HepG2 (cell line): ENCODE data around the gene CSNK1D. TPM values are rescaled to one million over a fixed set of nuclear protein-coding genes. Genes with fewer than 3 reads are reported as not detected.

Source experiments
- AHR ChIP-seq: IDR thresholded peaks from 2 replicates; pipeline ENCODE4 v1.6.1; 2018; ENCODE audit warnings: missing genetic modification reagents, missing compliant biosample characterization
- CCAR2 ChIP-seq: fragments of 200-400 bp; formaldehyde crosslinking; optimal IDR thresholded peaks from 2 replicates; pipeline ENCODE3; 2018; ENCODE audit warnings: low read depth, mild to moderate bottlenecking, low read length, moderate library complexity
- EHMT2 ChIP-seq: fragments of 200-600 bp; sonication (generic); IDR thresholded peaks from 2 replicates; pipeline ENCODE4 v1.7.0; 2017; ENCODE audit warnings: antibody characterized with exemption, low read depth, low read length, borderline replicate concordance
- ESRRA ChIP-seq: sonication (generic); formaldehyde crosslinking; IDR thresholded peaks from 2 replicates; pipeline ENCODE4 v1.5.1; 2020; ENCODE audit warnings: mild to moderate bottlenecking, low read depth, missing genetic modification reagents
- ETV5 ChIP-seq: IDR thresholded peaks from 2 replicates; pipeline ENCODE4 v1.6.1; 2018; ENCODE audit warnings: missing biosample characterization, missing genetic modification reagents, inconsistent platforms, borderline replicate concordance
- HNRNPL ChIP-seq: fragments of 200-400 bp; formaldehyde crosslinking; IDR thresholded peaks from 2 replicates; pipeline ENCODE4 v1.6.1; 2017; ENCODE audit warnings: mild to moderate bottlenecking, low read depth, low read length
- JARID2 ChIP-seq: sonication (generic); formaldehyde crosslinking; IDR thresholded peaks from 2 replicates; pipeline ENCODE4 v1.8.1; 2023; ENCODE audit warnings: missing genetic modification reagents, inconsistent platforms; ENCODE audit not compliant: insufficient replicate concordance
- SCMH1 ChIP-seq: sonication (generic); formaldehyde crosslinking; IDR thresholded peaks from 2 replicates; pipeline ENCODE4 v1.9.0; 2021; ENCODE audit warnings: missing genetic modification reagents, mild to moderate bottlenecking, borderline replicate concordance
- SIN3B ChIP-seq: fragments of 150-350 bp; IDR thresholded peaks from 2 replicates; pipeline ENCODE4 v1.6.1; 2014; ENCODE audit warnings: low read length
- ZBTB8A ChIP-seq: sonication (generic); formaldehyde crosslinking; IDR thresholded peaks from 2 replicates; pipeline ENCODE4 v1.4.0; 2020; ENCODE audit warnings: mild to moderate bottlenecking, low read depth, missing genetic modification reagents, borderline replicate concordance
- ZNF335 ChIP-seq: sonication (generic); formaldehyde crosslinking; IDR thresholded peaks from 2 replicates; pipeline ENCODE4 v1.4.0; 2020; ENCODE audit warnings: missing genetic modification reagents
- ZNF572 ChIP-seq: sonication (generic); formaldehyde crosslinking; IDR thresholded peaks from 2 replicates; pipeline ENCODE4 v1.5.1; 2020; ENCODE audit warnings: mild to moderate bottlenecking, missing genetic modification reagents
- ZNF75D ChIP-seq: sonication (generic); formaldehyde crosslinking; IDR thresholded peaks from 2 replicates; pipeline ENCODE4 v1.8.1; 2023; ENCODE audit warnings: missing genetic modification reagents, mild to moderate bottlenecking, borderline replicate concordance
- ZSCAN30 ChIP-seq: sonication (generic); formaldehyde crosslinking; IDR thresholded peaks from 2 replicates; pipeline ENCODE4 v1.5.0; 2020; ENCODE audit warnings: mild to moderate bottlenecking, missing genetic modification reagents
- polyA plus RNA-seq, 8 experiments: library from polyadenylated mRNA; depleted of rRNA in 3 of 8; stranded (reverse) in 7 of 8; unstranded in 1 of 8; fragments of >200 nt; fragmentation: Illumina TruSeq in 4 of 8; extraction: Trizol in 4 of 8; gene quantifications; 2 replicates each; pipeline versions ENCODE4 v1.2.1 to v1.2.3, GENCODE V29; 2011 to 2016; ENCODE audit warnings: low read depth in 4 of 8, missing spikeins in 1 of 8, mixed read lengths in 1 of 8; ENCODE audit not compliant: insufficient read depth in 1 of 8
- total RNA-seq, 5 experiments: library from RNA; depleted of rRNA; stranded (reverse); fragments of >200 nt; fragmentation: Illumina TruSeq; extraction: Trizol; gene quantifications; 2 replicates each; pipeline ENCODE4 v1.2.3, GENCODE V29; 2016; ENCODE audit warnings: low read depth in 1 of 5
- TF ChIP-seq, protein P1 (sequence below): sonication (generic); formaldehyde crosslinking; IDR thresholded peaks from one replicate; pipeline ENCODE4 v1.5.1; 2020; ENCODE audit warnings: mild to moderate bottlenecking, missing genetic modification reagents; ENCODE audit errors: not compliant biosample characterization
- TF ChIP-seq, protein P2 (sequence below): sonication (generic); formaldehyde crosslinking; conservative IDR thresholded peaks from 2 replicates; pipeline ENCODE4 v1.8.1; 2023; ENCODE audit warnings: missing genetic modification reagents
- TF ChIP-seq, protein P3 (sequence below), 2 experiments: sonication (generic) in 1 of 2; formaldehyde crosslinking in 1 of 2; IDR thresholded peaks; 2 replicates each; pipeline versions ENCODE4 v1.4.0 to v1.6.1; 2018 to 2020; ENCODE audit warnings: missing genetic modification reagents in 2 of 2, borderline replicate concordance in 1 of 2, low read depth in 1 of 2, mild to moderate bottlenecking in 1 of 2, missing biosample characterization in 1 of 2

CSNK1D gene
- total and polyA plus RNA-seq, 2 of the 13 experiments (the other 11 are each of a cell fraction or from before 2014, with no cell fraction given) = 31.5 to 128 TPM

- TF ChIP-seq, protein P1, sequence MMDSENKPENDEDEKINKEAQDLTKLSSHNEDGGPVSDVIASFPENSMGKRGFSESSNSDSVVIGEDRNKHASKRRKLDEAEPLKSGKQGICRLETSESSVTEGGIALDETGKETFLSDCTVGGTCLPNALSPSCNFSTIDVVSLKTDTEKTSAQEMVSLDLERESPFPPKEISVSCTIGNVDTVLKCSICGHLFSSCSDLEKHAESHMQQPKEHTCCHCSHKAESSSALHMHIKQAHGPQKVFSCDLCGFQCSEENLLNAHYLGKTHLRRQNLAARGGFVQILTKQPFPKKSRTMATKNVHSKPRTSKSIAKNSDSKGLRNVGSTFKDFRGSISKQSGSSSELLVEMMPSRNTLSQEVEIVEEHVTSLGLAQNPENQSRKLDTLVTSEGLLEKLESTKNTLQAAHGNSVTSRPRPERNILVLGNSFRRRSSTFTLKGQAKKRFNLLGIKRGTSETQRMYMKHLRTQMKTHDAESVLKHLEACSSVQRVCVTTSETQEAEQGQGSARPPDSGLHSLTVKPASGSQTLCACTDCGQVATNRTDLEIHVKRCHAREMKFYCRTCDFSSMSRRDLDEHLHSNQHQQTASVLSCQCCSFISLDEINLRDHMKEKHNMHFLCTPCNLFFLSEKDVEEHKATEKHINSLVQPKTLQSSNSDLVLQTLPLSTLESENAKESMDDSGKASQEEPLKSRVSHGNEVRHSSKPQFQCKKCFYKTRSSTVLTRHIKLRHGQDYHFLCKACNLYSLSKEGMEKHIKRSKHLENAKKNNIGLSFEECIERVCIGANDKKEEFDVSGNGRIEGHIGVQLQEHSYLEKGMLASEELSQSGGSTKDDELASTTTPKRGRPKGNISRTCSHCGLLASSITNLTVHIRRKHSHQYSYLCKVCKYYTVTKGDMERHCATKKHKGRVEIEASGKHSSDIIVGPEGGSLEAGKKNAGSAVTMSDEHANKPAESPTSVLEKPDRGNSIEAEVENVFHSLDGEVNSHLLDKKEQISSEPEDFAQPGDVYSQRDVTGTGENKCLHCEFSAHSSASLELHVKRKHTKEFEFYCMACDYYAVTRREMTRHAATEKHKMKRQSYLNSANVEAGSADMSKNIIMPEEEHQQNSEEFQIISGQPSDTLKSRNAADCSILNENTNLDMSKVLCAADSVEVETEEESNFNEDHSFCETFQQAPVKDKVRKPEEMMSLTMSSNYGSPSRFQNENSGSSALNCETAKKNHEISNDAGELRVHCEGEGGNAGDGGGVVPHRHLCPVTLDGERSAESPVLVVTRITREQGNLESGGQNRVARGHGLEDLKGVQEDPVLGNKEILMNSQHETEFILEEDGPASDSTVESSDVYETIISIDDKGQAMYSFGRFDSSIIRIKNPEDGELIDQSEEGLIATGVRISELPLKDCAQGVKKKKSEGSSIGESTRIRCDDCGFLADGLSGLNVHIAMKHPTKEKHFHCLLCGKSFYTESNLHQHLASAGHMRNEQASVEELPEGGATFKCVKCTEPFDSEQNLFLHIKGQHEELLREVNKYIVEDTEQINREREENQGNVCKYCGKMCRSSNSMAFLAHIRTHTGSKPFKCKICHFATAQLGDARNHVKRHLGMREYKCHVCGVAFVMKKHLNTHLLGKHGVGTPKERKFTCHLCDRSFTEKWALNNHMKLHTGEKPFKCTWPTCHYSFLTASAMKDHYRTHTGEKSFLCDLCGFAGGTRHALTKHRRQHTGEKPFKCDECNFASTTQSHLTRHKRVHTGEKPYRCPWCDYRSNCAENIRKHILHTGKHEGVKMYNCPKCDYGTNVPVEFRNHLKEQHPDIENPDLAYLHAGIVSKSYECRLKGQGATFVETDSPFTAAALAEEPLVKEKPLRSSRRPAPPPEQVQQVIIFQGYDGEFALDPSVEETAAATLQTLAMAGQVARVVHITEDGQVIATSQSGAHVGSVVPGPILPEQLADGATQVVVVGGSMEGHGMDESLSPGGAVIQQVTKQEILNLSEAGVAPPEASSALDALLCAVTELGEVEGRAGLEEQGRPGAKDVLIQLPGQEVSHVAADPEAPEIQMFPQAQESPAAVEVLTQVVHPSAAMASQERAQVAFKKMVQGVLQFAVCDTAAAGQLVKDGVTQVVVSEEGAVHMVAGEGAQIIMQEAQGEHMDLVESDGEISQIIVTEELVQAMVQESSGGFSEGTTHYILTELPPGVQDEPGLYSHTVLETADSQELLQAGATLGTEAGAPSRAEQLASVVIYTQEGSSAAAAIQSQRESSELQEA = no peak
- no peak for TF ChIP-seq ZNF335 (CRISPR knock-in tag)
- peak; percentile 77; the same call in 1 of the 2 replicates for TF ChIP-seq HNRNPL
- no peak for TF ChIP-seq ESRRA (CRISPR knock-in tag)
- TF ChIP-seq ZBTB8A (CRISPR knock-in tag) = no peak
- TF ChIP-seq EHMT2 = no peak
- TF ChIP-seq CCAR2 = no peak
- no peak for TF ChIP-seq ZNF75D
- TF ChIP-seq, protein P2, sequence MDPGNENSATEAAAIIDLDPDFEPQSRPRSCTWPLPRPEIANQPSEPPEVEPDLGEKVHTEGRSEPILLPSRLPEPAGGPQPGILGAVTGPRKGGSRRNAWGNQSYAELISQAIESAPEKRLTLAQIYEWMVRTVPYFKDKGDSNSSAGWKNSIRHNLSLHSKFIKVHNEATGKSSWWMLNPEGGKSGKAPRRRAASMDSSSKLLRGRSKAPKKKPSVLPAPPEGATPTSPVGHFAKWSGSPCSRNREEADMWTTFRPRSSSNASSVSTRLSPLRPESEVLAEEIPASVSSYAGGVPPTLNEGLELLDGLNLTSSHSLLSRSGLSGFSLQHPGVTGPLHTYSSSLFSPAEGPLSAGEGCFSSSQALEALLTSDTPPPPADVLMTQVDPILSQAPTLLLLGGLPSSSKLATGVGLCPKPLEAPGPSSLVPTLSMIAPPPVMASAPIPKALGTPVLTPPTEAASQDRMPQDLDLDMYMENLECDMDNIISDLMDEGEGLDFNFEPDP = no peak
- TF ChIP-seq SCMH1 (CRISPR knock-in tag) = no peak
- TF ChIP-seq, protein P3, sequence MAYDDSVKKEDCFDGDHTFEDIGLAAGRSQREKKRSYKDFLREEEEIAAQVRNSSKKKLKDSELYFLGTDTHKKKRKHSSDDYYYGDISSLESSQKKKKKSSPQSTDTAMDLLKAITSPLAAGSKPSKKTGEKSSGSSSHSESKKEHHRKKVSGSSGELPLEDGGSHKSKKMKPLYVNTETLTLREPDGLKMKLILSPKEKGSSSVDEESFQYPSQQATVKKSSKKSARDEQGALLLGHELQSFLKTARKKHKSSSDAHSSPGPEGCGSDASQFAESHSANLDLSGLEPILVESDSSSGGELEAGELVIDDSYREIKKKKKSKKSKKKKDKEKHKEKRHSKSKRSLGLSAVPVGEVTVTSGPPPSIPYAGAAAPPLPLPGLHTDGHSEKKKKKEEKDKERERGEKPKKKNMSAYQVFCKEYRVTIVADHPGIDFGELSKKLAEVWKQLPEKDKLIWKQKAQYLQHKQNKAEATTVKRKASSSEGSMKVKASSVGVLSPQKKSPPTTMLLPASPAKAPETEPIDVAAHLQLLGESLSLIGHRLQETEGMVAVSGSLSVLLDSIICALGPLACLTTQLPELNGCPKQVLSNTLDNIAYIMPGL (CRISPR knock-in tag; IDR thresholded peaks at IDR 0.05; ENCODE audit: borderline replicate concordance in 1 of 2, low read depth in 1 of 2) = 0 out of 4 replicates have a peak, but pooled peaks of 1 of the 2 experiments have one; percentile 13
- 0 out of 2 replicates have a peak, but pooled peaks have one; percentile 28 for TF ChIP-seq AHR
- no peak for TF ChIP-seq JARID2 (CRISPR knock-in tag)
- no peak for TF ChIP-seq SIN3B
- 0 out of 2 replicates have a peak, but pooled peaks have one; percentile 62 for TF ChIP-seq ZNF572 (CRISPR knock-in tag)
- TF ChIP-seq ETV5 (CRISPR knock-in tag) = no peak
- TF ChIP-seq ZSCAN30 = no peak
Measured at GRCh38 chr17:82226146-82226808, 47.2 kb downstream of the CSNK1D start (continued).
